ENCODE data around the gene MGAT5B. TPM values are rescaled to one million over a fixed set of nuclear protein-coding genes. Genes with fewer than 3 reads are reported as not detected.

MGAT5B gene
- total RNA-seq, 1 donor = 0.36 TPM

GRCh38 chr17:76894842-76895241, 26.6 kb downstream of the MGAT5B start:
- Histone ChIP-seq H3K4me2 (ENCODE audit: insufficient read depth, low read length) (no peak overlapping the region), H3K36me3 (ENCODE audit: insufficient read depth, low read length) (no peaks in the 10 kb centered on the region), H3K4me1 (ENCODE audit: insufficient read depth, low read length) (no peaks in the 10 kb centered on the region), H2AFZ (ENCODE audit: low read length) (no peak overlapping the region), H3K27me3 (ENCODE audit: insufficient read depth, low read length) (no peaks in the 10 kb centered on the region), H3K4me3 (ENCODE audit: insufficient read depth, low read length) (no peak overlapping the region), H3K27ac (ENCODE audit: low read depth, low read length) (no peak overlapping the region), H3K79me2 (ENCODE audit: insufficient read depth, low read length) (no peaks in the 10 kb centered on the region), H4K20me1 (ENCODE audit: insufficient read depth, low read length) (no peaks in the 10 kb centered on the region), H3K9me3 (ENCODE audit: low read depth, low read length) (no peaks in the 10 kb centered on the region)
- no peak for DNase-seq (ENCODE audit: insufficient read length, low spot score, missing footprints)
- no peak for TF ChIP-seq CTCF (IDR thresholded peaks at IDR 0.05; ENCODE audit: extremely low read depth, low read depth, low read length)

- no peak for TF ChIP-seq CTCF (IDR thresholded peaks at IDR 0.05; ENCODE audit: extremely low read depth, low read depth, low read length)
- DNase-seq (ENCODE audit: insufficient read length, low spot score, missing footprints) = no peak
- Histone ChIP-seq H4K20me1 (ENCODE audit: insufficient read depth, low read length) (no peaks in the 10 kb centered on the region), H3K27ac (ENCODE audit: low read depth, low read length) (no peak overlapping the region), H3K4me3 (ENCODE audit: insufficient read depth, low read length) (no peak overlapping the region), H3K9me3 (ENCODE audit: low read depth, low read length) (no peaks in the 10 kb centered on the region), H3K27me3 (ENCODE audit: insufficient read depth, low read length) (no peaks in the 10 kb centered on the region), H3K4me2 (ENCODE audit: insufficient read depth, low read length) (no peak overlapping the region), H3K36me3 (ENCODE audit: insufficient read depth, low read length) (no peaks in the 10 kb centered on the region), H2AFZ (ENCODE audit: low read length) (no peak overlapping the region), H3K4me1 (ENCODE audit: insufficient read depth, low read length) (no peaks in the 10 kb centered on the region), H3K79me2 (ENCODE audit: insufficient read depth, low read length) (no peaks in the 10 kb centered on the region)
Observed at GRCh38 chr17:76897023-76897422, 28.8 kb downstream of the MGAT5B start.

GRCh38 chr17:76899414-76899813, 31.2 kb downstream of the MGAT5B start:
- H3K27me3 ChIP-seq (ENCODE audit: insufficient read depth, low read length) = no peaks in the 10 kb centered on the region
- no peak overlapping the region for H3K4me2 ChIP-seq (ENCODE audit: insufficient read depth, low read length)
- no peaks in the 10 kb centered on the region for H3K9me3 ChIP-seq (ENCODE audit: low read depth, low read length)
- H3K36me3 ChIP-seq (ENCODE audit: insufficient read depth, low read length) = no peaks in the 10 kb centered on the region
- H3K4me1 ChIP-seq (ENCODE audit: insufficient read depth, low read length) = no peaks in the 10 kb centered on the region
- no peak for TF ChIP-seq CTCF (IDR thresholded peaks at IDR 0.05; ENCODE audit: extremely low read depth, low read depth, low read length)
- DNase-seq (ENCODE audit: insufficient read length, low spot score, missing footprints) = no peak
- H3K27ac ChIP-seq (ENCODE audit: low read depth, low read length) = no peak overlapping the region
- no peak overlapping the region for H3K4me3 ChIP-seq (ENCODE audit: insufficient read depth, low read length)
- no peak overlapping the region for H2AFZ ChIP-seq (ENCODE audit: low read length)
- no peaks in the 10 kb centered on the region for H3K79me2 ChIP-seq (ENCODE audit: insufficient read depth, low read length)
- no peaks in the 10 kb centered on the region for H4K20me1 ChIP-seq (ENCODE audit: insufficient read depth, low read length)

- no peak for TF ChIP-seq CTCF (IDR thresholded peaks at IDR 0.05; ENCODE audit: extremely low read depth, low read depth, low read length)
- no peaks in the 10 kb centered on the region for H3K4me1 ChIP-seq (ENCODE audit: insufficient read depth, low read length)
- no peak overlapping the region for H3K4me3 ChIP-seq (ENCODE audit: insufficient read depth, low read length)
- H3K36me3 ChIP-seq (ENCODE audit: insufficient read depth, low read length) = no peaks in the 10 kb centered on the region
- no peak for DNase-seq (ENCODE audit: insufficient read length, low spot score, missing footprints)
- no peaks in the 10 kb centered on the region for H4K20me1 ChIP-seq (ENCODE audit: insufficient read depth, low read length)
- no peak overlapping the region for H2AFZ ChIP-seq (ENCODE audit: low read length)
- no peak overlapping the region for H3K27ac ChIP-seq (ENCODE audit: low read depth, low read length)
- no peak overlapping the region for H3K4me2 ChIP-seq (ENCODE audit: insufficient read depth, low read length)
- H3K27me3 ChIP-seq (ENCODE audit: insufficient read depth, low read length) = no peaks in the 10 kb centered on the region
- H3K79me2 ChIP-seq (ENCODE audit: insufficient read depth, low read length) = no peaks in the 10 kb centered on the region
- H3K9me3 ChIP-seq (ENCODE audit: low read depth, low read length) = no peaks in the 10 kb centered on the region
Observed at GRCh38 chr17:76900723-76901122, 32.5 kb downstream of the MGAT5B start.

Measured in osteoblast (primary cell).